ENCODE data around the gene STK38L.
A peak's percentile ranks its signal among the peaks of the same experiment; 100 is the strongest.
"Not testable (repeated sequence)": the region's sequence is repeated elsewhere in the genome, so short reads cannot be mapped to it uniquely, and the experiment has no call there.

Gene STK38L

GRCh38 chr12:27231374-27231773 lies 12.7 kb upstream of the STK38L start:
- H3K27ac ChIP-seq (ENCODE audit: low read length); H3K27me3 ChIP-seq (ENCODE audit: low read depth, low read length); H3K9me3 ChIP-seq (ENCODE audit: control insufficient read depth in 1 of 2, low read length in 2 of 2); H3K4me1 ChIP-seq (ENCODE audit: control insufficient read depth in 1 of 2, insufficient read depth in 2 of 2, low read length in 2 of 2); H3K36me3 ChIP-seq (ENCODE audit: control insufficient read depth in 1 of 2, insufficient read depth in 2 of 2, low read length in 2 of 2); H3K4me3 ChIP-seq (ENCODE audit: low read depth in 1 of 2, low read length in 2 of 2): not testable (repeated sequence)

GRCh38 chr12:27233814-27234213 lies 10.3 kb upstream of the STK38L start:
- H3K9me3 ChIP-seq (ENCODE audit: control insufficient read depth in 1 of 2, low read length in 2 of 2) = no peaks in the 10 kb centered on the region
- H3K4me1 ChIP-seq (ENCODE audit: control insufficient read depth in 1 of 2, insufficient read depth in 2 of 2, low read length in 2 of 2) = no peaks in the 10 kb centered on the region
- H3K4me3 ChIP-seq (ENCODE audit: low read depth in 1 of 2, low read length in 2 of 2) = no peak overlapping the region
- H3K27me3 ChIP-seq (ENCODE audit: low read depth, low read length) = no peaks in the 10 kb centered on the region
- H3K27ac ChIP-seq (ENCODE audit: low read length) = no peak overlapping the region
- H3K36me3 ChIP-seq (ENCODE audit: control insufficient read depth in 1 of 2, insufficient read depth in 2 of 2, low read length in 2 of 2) = no peaks in the 10 kb centered on the region

GRCh38 chr12:27236498-27236897 lies 7.6 kb upstream of the STK38L start:
- Histone ChIP-seq H3K27me3 (ENCODE audit: low read depth, low read length) (no peaks in the 10 kb centered on the region), H3K9me3 (ENCODE audit: control insufficient read depth in 1 of 2, low read length in 2 of 2) (no peaks in the 10 kb centered on the region), H3K36me3 (ENCODE audit: control insufficient read depth in 1 of 2, insufficient read depth in 2 of 2, low read length in 2 of 2) (no peaks in the 10 kb centered on the region), H3K4me1 (ENCODE audit: control insufficient read depth in 1 of 2, insufficient read depth in 2 of 2, low read length in 2 of 2) (no peaks in the 10 kb centered on the region), H3K4me3 (ENCODE audit: low read depth in 1 of 2, low read length in 2 of 2) (no peak overlapping the region), H3K27ac (ENCODE audit: low read length) (no peak overlapping the region)

GRCh38 chr12:27237790-27238771 lies 6.0 kb upstream of the STK38L start:
- Histone ChIP-seq H3K27me3 (ENCODE audit: low read depth, low read length) (no peaks in the 10 kb centered on the region), H3K27ac (ENCODE audit: low read length) (peak overlapping the region; percentile 12), H3K9me3 (ENCODE audit: control insufficient read depth in 1 of 2, low read length in 2 of 2) (no peaks in the 10 kb centered on the region), H3K4me3 (ENCODE audit: low read depth in 1 of 2, low read length in 2 of 2) (no peak overlapping the region), H3K36me3 (ENCODE audit: control insufficient read depth in 1 of 2, insufficient read depth in 2 of 2, low read length in 2 of 2) (no peaks in the 10 kb centered on the region), H3K4me1 (ENCODE audit: control insufficient read depth in 1 of 2, insufficient read depth in 2 of 2, low read length in 2 of 2) (no peaks in the 10 kb centered on the region)

GRCh38 chr12:27243006-27243405 lies 1.1 kb upstream of the STK38L start:
- Histone ChIP-seq H3K9me3 (ENCODE audit: control insufficient read depth in 1 of 2, low read length in 2 of 2) (no peaks in the 10 kb centered on the region), H3K36me3 (ENCODE audit: control insufficient read depth in 1 of 2, insufficient read depth in 2 of 2, low read length in 2 of 2) (peaks cover 0 to 9% of the 10 kb centered on the region in 2 donors), H3K4me3 (ENCODE audit: low read depth in 1 of 2, low read length in 2 of 2) (no peak overlapping the region), H3K27ac (ENCODE audit: low read length) (peak overlapping the region; percentile 97), H3K4me1 (ENCODE audit: control insufficient read depth in 1 of 2, insufficient read depth in 2 of 2, low read length in 2 of 2) (peaks cover 0 to 12% of the 10 kb centered on the region in 2 donors), H3K27me3 (ENCODE audit: low read depth, low read length) (no peaks in the 10 kb centered on the region)

- Histone ChIP-seq H3K27me3 (ENCODE audit: low read depth, low read length) (no peaks in the 10 kb centered on the region), H3K4me1 (ENCODE audit: control insufficient read depth in 1 of 2, insufficient read depth in 2 of 2, low read length in 2 of 2) (peaks cover 0 to 16% of the 10 kb centered on the region in 2 donors), H3K9me3 (ENCODE audit: control insufficient read depth in 1 of 2, low read length in 2 of 2) (no peaks in the 10 kb centered on the region), H3K4me3 (ENCODE audit: low read depth in 1 of 2, low read length in 2 of 2) (peak overlapping the region; percentile 67 to 97), H3K36me3 (ENCODE audit: control insufficient read depth in 1 of 2, insufficient read depth in 2 of 2, low read length in 2 of 2) (peaks cover 0 to 9% of the 10 kb centered on the region in 2 donors), H3K27ac (ENCODE audit: low read length) (peak overlapping the region; percentile 97)
These were observed 803 bp downstream of the STK38L start for GRCh38 chr12:27244689-27245488.

GRCh38 chr12:27246141-27246540 lies 2.1 kb downstream of the STK38L start:
- H3K27ac ChIP-seq (ENCODE audit: low read length) = peak overlapping the region; percentile 97
- H3K9me3 ChIP-seq (ENCODE audit: control insufficient read depth in 1 of 2, low read length in 2 of 2) = no peaks in the 10 kb centered on the region
- peaks cover 0 to 23% of the 10 kb centered on the region in 2 donors for H3K4me1 ChIP-seq (ENCODE audit: control insufficient read depth in 1 of 2, insufficient read depth in 2 of 2, low read length in 2 of 2)
- H3K27me3 ChIP-seq (ENCODE audit: low read depth, low read length) = no peaks in the 10 kb centered on the region
- H3K36me3 ChIP-seq (ENCODE audit: control insufficient read depth in 1 of 2, insufficient read depth in 2 of 2, low read length in 2 of 2) = peaks cover 0 to 9% of the 10 kb centered on the region in 2 donors
- peak overlapping the region; percentile 67 to 97 for H3K4me3 ChIP-seq (ENCODE audit: low read depth in 1 of 2, low read length in 2 of 2)

- Histone ChIP-seq H3K4me1 (ENCODE audit: control insufficient read depth in 1 of 2, insufficient read depth in 2 of 2, low read length in 2 of 2) (peaks cover 0 to 30% of the 10 kb centered on the region in 2 donors), H3K4me3 (ENCODE audit: low read depth in 1 of 2, low read length in 2 of 2) (peak overlapping the region; percentile 67 to 97), H3K36me3 (ENCODE audit: control insufficient read depth in 1 of 2, insufficient read depth in 2 of 2, low read length in 2 of 2) (peaks cover 0 to 9% of the 10 kb centered on the region in 2 donors), H3K27ac (ENCODE audit: low read length) (peak overlapping the region; percentile 76), H3K27me3 (ENCODE audit: low read depth, low read length) (no peaks in the 10 kb centered on the region), H3K9me3 (ENCODE audit: control insufficient read depth in 1 of 2, low read length in 2 of 2) (no peaks in the 10 kb centered on the region)
These were observed 2.7 kb downstream of the STK38L start for GRCh38 chr12:27246774-27247173.

GRCh38 chr12:27252934-27253333 lies 8.8 kb downstream of the STK38L start:
- no peaks in the 10 kb centered on the region for H3K27me3 ChIP-seq (ENCODE audit: low read depth, low read length)
- peaks cover 0 to 7% of the 10 kb centered on the region in 2 donors for H3K36me3 ChIP-seq (ENCODE audit: control insufficient read depth in 1 of 2, insufficient read depth in 2 of 2, low read length in 2 of 2)
- H3K27ac ChIP-seq (ENCODE audit: low read length) = peak overlapping the region; percentile 61
- peaks cover 12 to 35% of the 10 kb centered on the region in 2 donors for H3K4me1 ChIP-seq (ENCODE audit: control insufficient read depth in 1 of 2, insufficient read depth in 2 of 2, low read length in 2 of 2)
- no peak overlapping the region for H3K4me3 ChIP-seq (ENCODE audit: low read depth in 1 of 2, low read length in 2 of 2)
- H3K9me3 ChIP-seq (ENCODE audit: control insufficient read depth in 1 of 2, low read length in 2 of 2) = no peaks in the 10 kb centered on the region

- peaks cover 12 to 33% of the 10 kb centered on the region in 2 donors for H3K4me1 ChIP-seq (ENCODE audit: control insufficient read depth in 1 of 2, insufficient read depth in 2 of 2, low read length in 2 of 2)
These were observed 9.3 kb downstream of the STK38L start for GRCh38 chr12:27253347-27253746.

GRCh38 chr12:27255806-27256205 lies 11.7 kb downstream of the STK38L start:
- H3K27ac ChIP-seq (ENCODE audit: low read length) = peak overlapping the region; percentile 53
- peaks cover 5 to 7% of the 10 kb centered on the region in 2 donors for H3K36me3 ChIP-seq (ENCODE audit: control insufficient read depth in 1 of 2, insufficient read depth in 2 of 2, low read length in 2 of 2)
- no peaks in the 10 kb centered on the region for H3K27me3 ChIP-seq (ENCODE audit: low read depth, low read length)
- H3K4me3 ChIP-seq (ENCODE audit: low read depth in 1 of 2, low read length in 2 of 2) = no peak overlapping the region
- no peaks in the 10 kb centered on the region for H3K9me3 ChIP-seq (ENCODE audit: control insufficient read depth in 1 of 2, low read length in 2 of 2)
- peaks cover 12 to 30% of the 10 kb centered on the region in 2 donors for H3K4me1 ChIP-seq (ENCODE audit: control insufficient read depth in 1 of 2, insufficient read depth in 2 of 2, low read length in 2 of 2)

More at GRCh38 chr12:27253347-27253746, 9.3 kb downstream of the STK38L start:
- H3K27me3 ChIP-seq (ENCODE audit: low read depth, low read length) = no peaks in the 10 kb centered on the region
- no peak overlapping the region for H3K4me3 ChIP-seq (ENCODE audit: low read depth in 1 of 2, low read length in 2 of 2)
- no peaks in the 10 kb centered on the region for H3K9me3 ChIP-seq (ENCODE audit: control insufficient read depth in 1 of 2, low read length in 2 of 2)
- peak overlapping the region; percentile 61 for H3K27ac ChIP-seq (ENCODE audit: low read length)
- H3K36me3 ChIP-seq (ENCODE audit: control insufficient read depth in 1 of 2, insufficient read depth in 2 of 2, low read length in 2 of 2) = peaks cover 0 to 7% of the 10 kb centered on the region in 2 donors
